Neuron (in vitro differentiated cells): ENCODE data around the gene MFAP3.
"Not testable (repeated sequence)": the region's sequence is repeated elsewhere in the genome, so short reads cannot be mapped to it uniquely, and the experiment has no call there.

Experiments
- H2AFZ ChIP-seq: one replicate; pipeline ENCODE4 v1.6.1; 2013; ENCODE audit warnings: low read depth, mild to moderate bottlenecking, inconsistent platforms, low read length, moderate library complexity
- H3K27me3 ChIP-seq: one replicate; pipeline ENCODE4 v1.6.1; 2013; ENCODE audit warnings: low read length; ENCODE audit not compliant: insufficient read depth
- H3K36me3 ChIP-seq: one replicate; pipeline ENCODE4 v1.6.1; 2013; ENCODE audit warnings: low read length; ENCODE audit not compliant: insufficient read depth
- H3K4me1 ChIP-seq: one replicate; pipeline ENCODE4 v1.6.1; 2013; ENCODE audit warnings: low read length; ENCODE audit not compliant: insufficient read depth
- H3K4me3 ChIP-seq: 2 replicates; pipeline ENCODE4 v1.5.1; 2013; ENCODE audit warnings: mild to moderate bottlenecking, low read length, moderate library complexity
- H3K9me3 ChIP-seq: one replicate; pipeline ENCODE4 v1.6.1; 2013; ENCODE audit warnings: low read length

Gene MFAP3

GRCh38 chr5:154059039-154059430 is 20.3 kb downstream of the MFAP3 start:
- H3K27me3 ChIP-seq: no peaks in the 10 kb centered on the region
- H2AFZ ChIP-seq: no peak overlapping the region
- peaks cover 8% of the 10 kb centered on the region for H3K36me3 ChIP-seq
- no peaks in the 10 kb centered on the region for H3K9me3 ChIP-seq
- peaks cover 11% of the 10 kb centered on the region for H3K4me1 ChIP-seq
- H3K4me3 ChIP-seq: no peak overlapping the region

DNA sequence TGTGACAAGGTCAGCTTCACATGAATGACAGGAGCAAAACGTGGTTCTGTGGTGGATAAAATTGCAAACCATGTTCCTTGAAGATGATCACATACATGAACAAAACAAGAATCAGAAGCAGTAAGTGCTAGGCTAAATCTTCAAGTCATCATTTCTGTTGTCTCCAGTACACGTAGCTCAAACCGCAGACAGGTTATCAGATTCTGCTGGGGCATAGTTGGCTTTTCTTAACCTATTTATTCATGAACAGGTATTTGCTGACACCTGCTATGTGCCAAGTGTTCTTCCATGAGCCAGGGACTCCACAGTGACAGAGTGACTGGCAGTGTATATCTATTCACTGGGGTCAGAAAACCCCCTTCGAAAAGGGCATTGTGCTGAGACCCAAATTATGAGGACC is 20.8 kb downstream of the MFAP3 start:
- peaks cover 11% of the 10 kb centered on the region for H3K4me1 ChIP-seq

DNA sequence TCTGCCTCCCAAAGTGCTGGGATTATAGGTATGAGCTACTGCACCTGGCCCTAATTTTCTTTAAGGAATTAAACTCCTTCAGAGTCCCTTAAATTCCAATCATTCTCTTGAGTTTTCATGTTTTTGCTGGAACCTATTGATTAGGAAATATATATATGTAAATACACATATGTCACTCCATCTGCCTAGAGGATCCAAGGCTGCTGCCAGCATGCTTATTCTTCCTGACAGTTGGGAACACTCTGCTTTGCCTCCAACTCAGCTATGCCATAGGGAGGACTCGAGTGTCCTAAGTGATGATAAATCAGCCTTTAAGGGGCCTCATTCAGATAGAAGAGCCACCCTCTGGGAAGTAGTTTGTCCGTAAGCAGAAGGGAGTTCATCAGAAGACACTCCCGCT is 21.8 kb downstream of the MFAP3 start:
- Histone ChIP-seq H3K4me3 (no peak overlapping the region), H3K27me3 (no peaks in the 10 kb centered on the region), H3K4me1 (peaks cover 11% of the 10 kb centered on the region), H2AFZ (no peak overlapping the region), H3K9me3 (no peaks in the 10 kb centered on the region), H3K36me3 (peaks cover 4% of the 10 kb centered on the region)

More for the DNA sequence above, 20.8 kb downstream of the MFAP3 start:
- Histone ChIP-seq H3K36me3 (peaks cover 4% of the 10 kb centered on the region), H3K27me3 (no peaks in the 10 kb centered on the region), H3K4me3 (no peak overlapping the region), H3K9me3 (no peaks in the 10 kb centered on the region), H2AFZ (no peak overlapping the region)

DNA sequence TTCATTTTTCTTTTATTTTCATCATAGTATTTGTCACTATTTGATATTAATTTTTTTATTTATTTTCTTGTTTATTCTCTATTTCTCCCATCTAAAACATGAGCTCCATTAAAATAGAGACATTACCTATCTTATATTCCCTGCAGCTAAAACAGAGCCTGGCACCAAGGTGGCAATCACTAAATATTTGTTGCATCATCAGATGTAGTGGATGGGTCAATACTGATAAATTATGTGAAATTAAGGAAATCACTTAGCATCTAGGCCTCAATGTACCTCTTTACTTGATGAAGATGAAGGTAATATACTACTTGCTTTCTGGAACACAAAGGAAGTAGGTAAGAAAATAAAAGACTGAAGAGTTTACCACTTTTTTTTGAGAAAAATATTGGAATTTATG is 24.6 kb downstream of the MFAP3 start:
- Histone ChIP-seq H3K9me3 (no peaks in the 10 kb centered on the region), H3K36me3 (no peaks in the 10 kb centered on the region), H2AFZ (no peak overlapping the region)

DNA sequence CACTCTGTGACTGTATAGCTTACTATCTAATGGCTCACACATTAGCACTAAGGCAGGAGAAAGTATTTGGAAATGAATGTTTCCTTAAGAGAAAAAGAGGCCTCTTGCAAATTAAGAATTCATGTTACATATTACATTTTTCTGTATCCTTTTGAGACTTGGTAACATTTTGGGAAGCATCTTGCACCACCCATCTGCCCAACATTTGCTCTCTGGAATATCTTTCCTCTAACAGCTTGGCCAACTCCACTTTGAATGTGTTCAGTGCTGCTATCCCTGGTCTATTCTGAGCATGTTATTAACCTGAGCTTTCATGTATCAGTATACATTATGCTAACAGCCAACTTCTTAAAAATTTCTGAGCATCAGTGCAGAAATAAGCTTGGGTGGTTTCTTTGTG is 27.2 kb downstream of the MFAP3 start:
- Histone ChIP-seq H3K4me3 (no peak overlapping the region), H3K27me3 (no peaks in the 10 kb centered on the region)

More for the DNA sequence above, 24.6 kb downstream of the MFAP3 start:
- Histone ChIP-seq H3K27me3 (no peaks in the 10 kb centered on the region), H3K4me3 (no peak overlapping the region), H3K4me1 (peaks cover 11% of the 10 kb centered on the region)

DNA sequence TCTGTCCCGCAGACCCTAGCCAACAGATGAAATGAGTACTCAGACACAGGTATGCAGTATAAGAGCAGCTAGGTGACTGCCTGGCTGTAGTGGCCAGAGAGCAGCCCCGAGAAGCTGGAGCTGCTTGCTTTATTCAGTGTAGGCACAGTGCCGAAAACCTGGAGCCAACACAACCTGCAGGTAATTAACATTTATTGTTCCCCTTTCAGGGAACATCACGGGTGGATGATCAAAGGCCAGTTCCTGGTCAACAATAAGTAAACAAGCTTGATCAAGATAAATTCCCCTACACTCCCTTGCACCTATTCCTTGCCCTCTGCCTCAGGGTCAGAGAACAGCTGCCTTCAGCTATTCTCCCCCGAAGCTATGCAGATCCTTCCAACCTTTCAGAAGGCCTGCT is 31.1 kb downstream of the MFAP3 start:
- not testable (repeated sequence) for H3K9me3 ChIP-seq, H3K4me1 ChIP-seq, H2AFZ ChIP-seq, H3K36me3 ChIP-seq, H3K4me3 ChIP-seq, H3K27me3 ChIP-seq

More for the DNA sequence above, 27.2 kb downstream of the MFAP3 start:
- H2AFZ ChIP-seq: no peak overlapping the region
- no peaks in the 10 kb centered on the region for H3K9me3 ChIP-seq
- H3K4me1 ChIP-seq: no peaks in the 10 kb centered on the region
- no peaks in the 10 kb centered on the region for H3K36me3 ChIP-seq

DNA sequence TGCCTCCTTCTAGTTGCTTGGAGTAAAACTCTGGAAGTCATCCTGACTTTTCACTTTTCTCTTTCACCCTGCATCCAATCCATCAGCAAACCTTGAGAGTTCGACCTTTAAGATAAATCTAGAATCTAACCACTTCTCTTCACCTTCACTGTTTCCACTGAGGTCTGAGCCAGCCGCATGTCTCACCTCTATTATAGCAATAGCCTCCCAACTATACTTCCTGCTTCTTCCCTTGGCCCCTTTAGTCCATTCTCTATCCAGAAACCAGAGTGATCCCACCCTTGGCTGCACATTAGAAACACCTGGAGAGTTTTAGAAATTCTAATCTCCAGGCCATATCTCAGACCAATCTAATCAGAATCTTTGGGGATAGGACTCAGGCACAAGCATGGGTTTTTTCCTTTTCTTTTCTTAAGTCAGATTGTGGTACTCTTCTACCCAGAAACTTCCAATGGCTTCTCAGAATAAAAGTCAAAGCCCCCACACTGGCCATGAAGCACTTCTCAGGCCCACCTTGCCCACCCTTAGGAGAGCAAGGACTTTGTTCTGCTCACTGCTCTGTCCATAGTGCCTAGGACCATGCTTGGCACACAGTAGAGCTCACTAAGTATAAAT is 33.1 kb downstream of the MFAP3 start:
- Histone ChIP-seq H3K4me3 (no peak overlapping the region), H3K27me3 (no peaks in the 10 kb centered on the region), H3K36me3 (no peaks in the 10 kb centered on the region), H2AFZ (peak overlapping the region; percentile 42), H3K4me1 (peaks cover 9% of the 10 kb centered on the region), H3K9me3 (no peaks in the 10 kb centered on the region)

- Histone ChIP-seq H3K27me3 (no peaks in the 10 kb centered on the region), H3K9me3 (no peaks in the 10 kb centered on the region), H3K4me1 (peaks cover 9% of the 10 kb centered on the region), H2AFZ (peak overlapping the region; percentile 42), H3K4me3 (peak overlapping the region; percentile 38), H3K36me3 (no peaks in the 10 kb centered on the region)
Observed at GRCh38 chr5:154072414-154073171, 33.8 kb downstream of the MFAP3 start.

- H3K27me3 ChIP-seq: no peaks in the 10 kb centered on the region
- H3K4me1 ChIP-seq: peaks cover 23% of the 10 kb centered on the region
- no peaks in the 10 kb centered on the region for H3K9me3 ChIP-seq
- no peaks in the 10 kb centered on the region for H3K36me3 ChIP-seq
- no peak overlapping the region for H2AFZ ChIP-seq
- H3K4me3 ChIP-seq: no peak overlapping the region
Observed at GRCh38 chr5:154076240-154076922, 37.6 kb downstream of the MFAP3 start.

DNA sequence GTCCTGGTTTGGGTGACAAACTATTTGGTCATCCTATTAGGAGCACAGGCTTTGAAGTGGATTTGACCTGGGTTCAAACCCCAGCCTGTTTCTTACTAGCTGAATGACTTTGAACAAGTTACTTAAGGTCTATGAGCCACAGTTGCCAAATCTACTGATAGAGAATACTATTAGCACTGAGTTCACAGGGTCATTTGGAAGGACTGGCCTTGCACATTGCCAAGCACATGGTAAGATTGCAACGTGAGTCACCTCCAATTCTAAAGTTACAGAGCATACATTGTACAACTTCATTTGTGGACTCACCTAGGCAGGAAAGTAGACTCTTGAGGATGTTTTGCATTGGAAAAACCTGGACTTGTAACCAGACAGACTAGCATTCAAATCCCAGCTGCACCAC is 38.9 kb downstream of the MFAP3 start:
- no peak overlapping the region for H3K4me3 ChIP-seq

DNA sequence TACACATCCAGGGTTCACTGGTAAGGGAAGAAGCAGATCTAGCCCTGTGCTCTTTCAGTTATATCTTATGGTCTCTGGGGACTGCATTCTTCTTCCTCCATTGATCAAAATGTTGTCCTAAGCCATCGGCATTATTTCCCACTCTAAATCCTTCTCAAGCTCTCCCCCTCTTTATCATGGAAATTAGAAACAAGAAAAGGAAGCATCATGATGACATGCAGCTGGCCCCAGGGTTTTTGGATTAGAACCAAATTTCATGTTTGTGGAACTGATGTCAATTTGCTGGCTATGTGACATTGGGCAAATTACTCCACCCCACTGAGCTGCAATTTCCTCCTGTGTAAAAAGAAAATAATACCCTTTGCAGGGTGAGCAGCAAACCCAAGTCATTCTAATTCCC is 39.5 kb downstream of the MFAP3 start:
- Histone ChIP-seq H3K4me1 (peaks cover 14% of the 10 kb centered on the region), H3K27me3 (no peaks in the 10 kb centered on the region), H2AFZ (no peak overlapping the region), H3K9me3 (no peaks in the 10 kb centered on the region), H3K4me3 (no peak overlapping the region), H3K36me3 (no peaks in the 10 kb centered on the region)

More for the DNA sequence above, 38.9 kb downstream of the MFAP3 start:
- Histone ChIP-seq H3K36me3 (no peaks in the 10 kb centered on the region), H2AFZ (no peak overlapping the region), H3K9me3 (no peaks in the 10 kb centered on the region), H3K27me3 (no peaks in the 10 kb centered on the region), H3K4me1 (peaks cover 18% of the 10 kb centered on the region)

DNA sequence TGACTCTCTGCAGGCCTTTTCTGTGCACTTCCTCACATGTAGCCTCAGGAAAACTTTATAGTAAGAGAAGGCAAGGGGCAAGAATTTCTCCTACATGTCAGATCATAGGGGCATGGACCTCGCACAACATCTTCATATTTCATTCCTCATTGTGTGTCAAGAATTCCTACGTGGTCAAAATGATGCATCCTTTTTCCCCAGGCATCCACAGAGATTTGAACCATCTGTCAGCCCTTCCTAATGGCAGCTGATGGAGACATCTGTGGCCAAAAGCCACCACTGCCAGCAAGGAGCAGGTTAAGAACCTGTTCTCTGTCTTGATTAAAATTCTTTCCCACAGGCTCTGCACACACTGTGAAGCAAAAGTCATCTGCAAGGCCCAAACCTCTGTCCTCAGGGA is 42.5 kb downstream of the MFAP3 start:
- no peak overlapping the region for H3K4me3 ChIP-seq
- no peak overlapping the region for H2AFZ ChIP-seq
- H3K27me3 ChIP-seq: no peaks in the 10 kb centered on the region
- no peaks in the 10 kb centered on the region for H3K36me3 ChIP-seq
- H3K9me3 ChIP-seq: no peaks in the 10 kb centered on the region
- peaks cover 26% of the 10 kb centered on the region for H3K4me1 ChIP-seq

GRCh38 chr5:154084062-154084639 is 45.4 kb downstream of the MFAP3 start:
- no peak overlapping the region for H3K4me3 ChIP-seq
- no peaks in the 10 kb centered on the region for H3K27me3 ChIP-seq
- no peak overlapping the region for H2AFZ ChIP-seq
- H3K36me3 ChIP-seq: no peaks in the 10 kb centered on the region
- peaks cover 25% of the 10 kb centered on the region for H3K4me1 ChIP-seq
- peaks cover 2% of the 10 kb centered on the region for H3K9me3 ChIP-seq
